ENCODE results near the gene ARRB1. TPM values are rescaled to one million over a fixed set of nuclear protein-coding genes. Genes with fewer than 3 reads are reported as not detected.

The ARRB1 gene
- total RNA-seq, 1 donor from 2014 or later, result 33.1 TPM

DNA sequence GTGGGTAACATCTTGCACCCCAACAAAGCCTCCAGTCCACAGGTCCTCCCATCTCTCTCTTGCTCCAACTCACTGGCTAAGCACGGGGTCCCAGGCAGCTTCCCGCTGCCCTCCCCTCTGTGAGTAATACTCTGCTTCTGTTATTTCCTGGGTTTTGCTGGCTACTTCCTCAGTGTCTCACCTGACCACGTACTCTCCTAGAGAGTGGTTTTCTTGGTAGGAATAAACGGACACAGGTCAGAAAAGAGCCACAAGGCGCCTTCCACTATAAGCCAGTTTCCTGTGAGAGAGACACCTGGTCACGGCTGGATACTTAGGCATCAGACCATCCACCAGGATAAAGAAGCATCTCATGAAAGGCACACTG is 36.0 kb downstream of the ARRB1 start:
- Histone ChIP-seq H3K27ac (no peak overlapping the region), H3K4me1 (peaks cover 58% of the 10 kb centered on the region), H3K27me3 (no peaks in the 10 kb centered on the region), H3K4me3 (no peak overlapping the region), H3K9me3 (no peaks in the 10 kb centered on the region), H3K36me3 (no peaks in the 10 kb centered on the region)
- TF ChIP-seq POLR2AphosphoS5 (IDR thresholded peaks at IDR 0.05; ENCODE audit: insufficient read depth in 1 of 2, low read depth in 1 of 2) (no peak), POLR2A (IDR thresholded peaks at IDR 0.05) (no peak)
- TF ChIP-seq, protein P1, sequence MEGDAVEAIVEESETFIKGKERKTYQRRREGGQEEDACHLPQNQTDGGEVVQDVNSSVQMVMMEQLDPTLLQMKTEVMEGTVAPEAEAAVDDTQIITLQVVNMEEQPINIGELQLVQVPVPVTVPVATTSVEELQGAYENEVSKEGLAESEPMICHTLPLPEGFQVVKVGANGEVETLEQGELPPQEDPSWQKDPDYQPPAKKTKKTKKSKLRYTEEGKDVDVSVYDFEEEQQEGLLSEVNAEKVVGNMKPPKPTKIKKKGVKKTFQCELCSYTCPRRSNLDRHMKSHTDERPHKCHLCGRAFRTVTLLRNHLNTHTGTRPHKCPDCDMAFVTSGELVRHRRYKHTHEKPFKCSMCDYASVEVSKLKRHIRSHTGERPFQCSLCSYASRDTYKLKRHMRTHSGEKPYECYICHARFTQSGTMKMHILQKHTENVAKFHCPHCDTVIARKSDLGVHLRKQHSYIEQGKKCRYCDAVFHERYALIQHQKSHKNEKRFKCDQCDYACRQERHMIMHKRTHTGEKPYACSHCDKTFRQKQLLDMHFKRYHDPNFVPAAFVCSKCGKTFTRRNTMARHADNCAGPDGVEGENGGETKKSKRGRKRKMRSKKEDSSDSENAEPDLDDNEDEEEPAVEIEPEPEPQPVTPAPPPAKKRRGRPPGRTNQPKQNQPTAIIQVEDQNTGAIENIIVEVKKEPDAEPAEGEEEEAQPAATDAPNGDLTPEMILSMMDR (IDR thresholded peaks at IDR 0.05), result no peak
- intact Hi-C loops (cut with DNase I), result loop anchor here (5.0 kb wide), 1 partner anchor 33 kb away; no protein-coding TSS in a partner anchor
- DNase-seq (ENCODE audit: extremely low spot score in 2 of 2), result no peak

DNA sequence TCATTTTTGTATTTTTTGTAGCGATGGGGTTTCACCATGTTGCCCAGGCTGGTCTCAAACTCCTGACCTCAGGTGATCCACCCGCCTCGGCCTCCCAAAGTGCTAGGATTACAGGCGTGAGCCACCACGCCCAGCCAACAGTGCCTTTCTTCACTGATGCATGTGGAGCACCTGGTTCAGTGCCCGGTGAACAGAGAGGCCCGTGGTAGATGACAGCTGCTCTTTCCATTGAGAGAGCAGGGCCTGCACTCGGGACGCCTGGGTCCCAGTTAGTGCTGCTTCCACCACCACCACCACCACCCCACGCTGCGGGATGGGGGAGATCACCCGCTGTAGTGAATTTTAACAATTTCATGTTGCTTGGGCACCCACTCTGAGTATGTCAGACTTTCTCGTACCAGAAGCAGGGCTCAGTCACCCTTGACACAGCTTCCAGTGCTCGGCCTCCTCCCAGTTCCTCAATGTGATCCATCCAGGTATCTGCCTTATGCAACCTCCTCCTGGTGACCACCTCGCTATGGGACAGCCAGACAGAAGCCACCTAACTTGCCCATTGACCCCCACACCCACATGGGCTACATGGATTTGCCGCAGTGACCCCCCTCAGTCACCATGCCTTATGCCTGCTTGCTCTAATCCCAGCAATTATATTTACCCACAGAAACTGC is 36.6 kb downstream of the ARRB1 start:
- TF ChIP-seq, protein P1 (IDR thresholded peaks at IDR 0.05), result no peak
- TF ChIP-seq POLR2A (IDR thresholded peaks at IDR 0.05) (no peak), POLR2AphosphoS5 (IDR thresholded peaks at IDR 0.05; ENCODE audit: insufficient read depth in 1 of 2, low read depth in 1 of 2) (no peak)
- peak overlapping the region; percentile 93 for H3K27ac ChIP-seq
- H3K36me3 ChIP-seq, result no peaks in the 10 kb centered on the region
- H3K9me3 ChIP-seq, result no peaks in the 10 kb centered on the region
- no peak for DNase-seq (ENCODE audit: extremely low spot score in 2 of 2)
- peaks cover 54% of the 10 kb centered on the region for H3K4me1 ChIP-seq
- intact Hi-C loops (cut with DNase I), result loop anchor here (5.0 kb wide), 1 partner anchor 33 kb away; no protein-coding TSS in a partner anchor
- H3K27me3 ChIP-seq, result no peaks in the 10 kb centered on the region
- no peak overlapping the region for H3K4me3 ChIP-seq

DNA sequence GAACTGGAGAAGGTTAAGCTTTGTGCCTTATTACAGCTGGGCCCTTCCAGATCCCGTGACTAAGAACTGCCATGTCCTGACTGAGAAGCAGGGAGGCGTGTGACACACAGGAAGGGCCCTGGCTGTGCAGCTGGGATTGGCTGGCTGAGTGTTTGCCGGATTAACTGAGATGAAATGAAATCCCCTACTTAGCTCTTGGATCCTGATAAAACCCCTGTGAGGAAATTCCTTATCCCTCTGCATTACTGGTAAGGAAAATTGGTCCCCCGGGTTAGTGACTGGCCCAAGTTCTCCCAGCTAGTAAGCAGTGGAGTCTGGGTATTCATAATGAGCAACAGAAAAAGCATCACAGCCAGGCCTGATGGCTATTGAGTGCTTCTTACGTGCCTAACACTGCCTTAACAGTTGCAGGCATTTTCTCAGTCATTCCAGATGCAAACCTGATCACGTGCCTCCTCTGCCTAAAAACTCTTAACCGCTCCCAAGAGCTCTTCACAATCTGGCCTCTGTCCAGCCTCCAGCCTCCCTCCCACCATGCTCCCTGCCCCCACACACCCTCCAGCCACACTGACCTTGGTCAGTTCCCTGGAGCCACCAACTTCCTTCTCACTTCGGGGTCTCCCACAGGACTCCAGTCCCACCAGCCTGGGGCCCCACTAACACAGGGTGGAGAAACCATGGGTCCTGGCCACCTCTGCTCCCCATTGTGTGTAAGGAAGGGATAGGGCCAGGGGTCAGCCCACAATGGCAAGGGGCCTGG is 37.8 kb downstream of the ARRB1 start:
- TF ChIP-seq, protein P1 (IDR thresholded peaks at IDR 0.05), result no peak
- TF ChIP-seq POLR2A (IDR thresholded peaks at IDR 0.05), result no peak
- no peak for TF ChIP-seq POLR2AphosphoS5 (IDR thresholded peaks at IDR 0.05; ENCODE audit: insufficient read depth in 1 of 2, low read depth in 1 of 2)
- peaks cover 44% of the 10 kb centered on the region for H3K4me1 ChIP-seq
- DNase-seq (ENCODE audit: extremely low spot score in 2 of 2), result no peak
- H3K36me3 ChIP-seq, result no peaks in the 10 kb centered on the region
- peak overlapping the region; percentile 93 for H3K27ac ChIP-seq
- H3K4me3 ChIP-seq, result no peak overlapping the region
- no peaks in the 10 kb centered on the region for H3K27me3 ChIP-seq
- intact Hi-C loops (cut with DNase I), result no loop called here
- H3K9me3 ChIP-seq, result no peaks in the 10 kb centered on the region

DNA sequence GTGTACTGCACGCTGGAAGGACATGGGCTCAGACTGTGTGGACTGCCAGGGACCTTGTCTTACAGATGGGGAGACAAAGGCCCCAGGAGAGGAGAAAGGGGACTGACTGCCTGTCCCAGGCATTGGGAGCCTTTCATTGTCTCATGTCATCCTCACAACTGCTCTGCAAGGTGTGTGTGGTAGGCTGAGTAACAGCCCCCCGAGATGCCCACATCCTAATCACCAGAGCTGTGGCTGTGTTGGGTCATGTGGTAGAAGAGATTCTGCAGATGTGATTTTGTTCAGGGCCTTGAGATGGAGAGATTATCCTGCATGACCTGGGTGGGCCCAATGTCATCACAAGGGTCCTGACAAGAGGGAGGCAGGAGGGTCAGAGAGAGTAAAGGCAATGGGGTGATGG is 39.1 kb downstream of the ARRB1 start:
- Histone ChIP-seq H3K27me3 (no peaks in the 10 kb centered on the region), H3K4me1 (peaks cover 51% of the 10 kb centered on the region), H3K27ac (peak overlapping the region; percentile 93), H3K36me3 (no peaks in the 10 kb centered on the region), H3K9me3 (no peaks in the 10 kb centered on the region), H3K4me3 (peak overlapping the region in 1 of 2 donors; percentile 31)
- TF ChIP-seq POLR2AphosphoS5 (IDR thresholded peaks at IDR 0.05; ENCODE audit: insufficient read depth in 1 of 2, low read depth in 1 of 2) (no peak), POLR2A (IDR thresholded peaks at IDR 0.05) (no peak)
- TF ChIP-seq, protein P1 (IDR thresholded peaks at IDR 0.05), result no peak
- DNase-seq (ENCODE audit: extremely low spot score in 2 of 2), result no peak
- intact Hi-C loops (cut with DNase I), result no loop called here

DNA sequence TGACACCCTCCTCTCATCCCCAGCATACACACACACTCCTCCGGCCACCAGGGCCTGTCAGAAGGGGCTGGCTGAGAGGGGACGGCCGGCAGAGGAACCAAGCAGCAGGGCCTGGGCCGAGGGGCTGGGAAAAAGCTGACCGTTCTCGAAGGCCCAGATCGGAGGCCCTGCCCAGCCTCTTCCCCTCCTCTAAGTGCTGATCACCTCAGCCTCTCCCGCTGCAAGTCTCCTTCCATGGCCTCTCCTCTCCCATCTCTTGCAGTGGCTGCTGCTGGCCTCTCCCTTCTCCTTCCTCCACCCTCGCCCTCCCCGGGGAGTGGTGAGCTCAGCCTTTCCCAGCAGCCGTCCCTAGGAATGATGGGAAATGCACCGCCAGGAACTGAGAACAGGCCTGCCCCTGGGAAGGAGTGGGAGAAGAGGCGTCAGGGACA is 39.6 kb downstream of the ARRB1 start:
- H3K27ac ChIP-seq, result peak overlapping the region; percentile 93
- H3K4me3 ChIP-seq, result peak overlapping the region; percentile 25 to 31
- no peaks in the 10 kb centered on the region for H3K9me3 ChIP-seq
- no peaks in the 10 kb centered on the region for H3K27me3 ChIP-seq
- H3K36me3 ChIP-seq, result no peaks in the 10 kb centered on the region
- DNase-seq (ENCODE audit: extremely low spot score in 2 of 2), result no peak
- TF ChIP-seq, protein P1 (IDR thresholded peaks at IDR 0.05), result no peak
- TF ChIP-seq POLR2A (IDR thresholded peaks at IDR 0.05), result peak in 1 of 2 donors; percentile 11
- peak in 1 of 2 donors; percentile 80 for TF ChIP-seq POLR2AphosphoS5 (IDR thresholded peaks at IDR 0.05; ENCODE audit: insufficient read depth in 1 of 2, low read depth in 1 of 2)
- peaks cover 56% of the 10 kb centered on the region for H3K4me1 ChIP-seq
- intact Hi-C loops (cut with DNase I), result no loop called here
